B cell (primary cell): ENCODE data around the gene ZBTB33. TPM values are rescaled to one million over a fixed set of nuclear protein-coding genes. Genes with fewer than 3 reads are reported as not detected.

ENCODE experiments used
- ATAC-seq: fragments of 200-7000 bp; cut with Tn5 transposase; one replicate; pipeline ENCODE4 v1.10.0; 2021; ENCODE audit warnings: low read depth, mild to moderate bottlenecking, moderate number of reproducible peaks, moderate library complexity
- CTCF ChIA-PET: fragments of 350-600 bp; sonication (Branson Sonifier 250); formaldehyde crosslinking; loops from one replicate; lab custom pipeline; 2021; ENCODE audit warnings: antibody characterized with exemption, inconsistent platforms; lab: Charles Lee
- POLR2A ChIA-PET: fragments of 350-600 bp; sonication (Branson Sonifier 250); formaldehyde crosslinking; loops from one replicate; lab custom pipeline; 2021; ENCODE audit warnings: antibody characterized with exemption; lab: Charles Lee
- DNase-seq: peaks from one replicate; pipeline ENCODE4 v3.0.0; 2013
- H2AFZ ChIP-seq: 2 replicates; pipeline ENCODE4 v1.6.1; 2012; ENCODE audit warnings: mild to moderate bottlenecking, low read depth, low read length; ENCODE audit not compliant: insufficient read depth, poor library complexity, severe bottlenecking
- H3K27ac ChIP-seq, 2 donors: 1 replicate in 1 of 2; 2 replicates in 1 of 2; pipeline ENCODE4 v1.5.1; 2012 to 2013; ENCODE audit warnings: low read length in 2 of 2, mild to moderate bottlenecking in 2 of 2, moderate library complexity in 1 of 2
- H3K27me3 ChIP-seq, 4 experiments: fragments of 200-600 bp in 1 of 4; sonication (generic) in 1 of 4; replicated peaks in 1 of 4; 1 replicate in 2 of 4; 2 replicates in 2 of 4; pipeline versions ENCODE4 v1.6.1 to v1.7.0; 2013 to 2016; ENCODE audit warnings: low read length in 3 of 4, mild to moderate bottlenecking in 2 of 4, mixed read lengths in 1 of 4, moderate library complexity in 1 of 4; ENCODE audit not compliant: insufficient read depth in 4 of 4, control insufficient read depth in 3 of 4; ENCODE audit errors: control extremely low read depth in 1 of 4
- H3K36me3 ChIP-seq, 2 experiments: replicated peaks in 1 of 2; 1 replicate in 1 of 2; 2 replicates in 1 of 2; pipeline versions ENCODE4 v1.6.1 to v1.7.1; 2013; ENCODE audit warnings: low read length in 1 of 2; ENCODE audit not compliant: insufficient read depth in 2 of 2, control insufficient read depth in 1 of 2; ENCODE audit errors: control extremely low read depth in 1 of 2, extremely low read depth in 1 of 2
- H3K4me1 ChIP-seq, 2 donors: fragments of 200-600 bp in 1 of 2; sonication (generic) in 1 of 2; 1 replicate in 1 of 2; 2 replicates in 1 of 2; pipeline versions ENCODE4 v1.5.1 to v1.6.1; 2013 to 2017; ENCODE audit warnings: low read length in 2 of 2; ENCODE audit not compliant: control insufficient read depth in 2 of 2, insufficient read depth in 2 of 2
- H3K4me2 ChIP-seq: replicated peaks from 2 replicates; pipeline ENCODE3; 2012; ENCODE audit warnings: mild to moderate bottlenecking, low read depth, low read length; ENCODE audit not compliant: poor library complexity, severe bottlenecking
- H3K4me3 ChIP-seq, 5 experiments: fragments of 200-600 bp in 1 of 5; sonication (generic) in 1 of 5; 1 replicate in 3 of 5; 2 replicates in 2 of 5; pipeline versions ENCODE4 v1.5.1 to v1.7.0; 2011 to 2016; ENCODE audit warnings: low read length in 4 of 5, mild to moderate bottlenecking in 4 of 5, low read depth in 2 of 5, control low read depth in 1 of 5, moderate library complexity in 1 of 5; ENCODE audit not compliant: insufficient read depth in 1 of 5; ENCODE audit errors: control extremely low read depth in 1 of 5, extremely low read depth in 1 of 5
- H3K79me2 ChIP-seq: fragments of 200-600 bp; sonication (generic); one replicate; pipeline ENCODE4 v1.6.0; 2016; ENCODE audit warnings: low read length; ENCODE audit not compliant: control insufficient read depth, insufficient read depth
- H3K9ac ChIP-seq: fragments of 200-600 bp; sonication (generic); 2 replicates; pipeline ENCODE4 v1.6.1; 2017; ENCODE audit warnings: mild to moderate bottlenecking, low read length, moderate library complexity
- H3K9me3 ChIP-seq, 3 donors: one replicate each; pipeline versions ENCODE4 v1.6.1 to v1.7.1; 2013; ENCODE audit warnings: low read length in 2 of 3; ENCODE audit not compliant: control insufficient read depth in 2 of 3, insufficient read depth in 1 of 3; ENCODE audit errors: control extremely low read depth in 1 of 3
- H4K20me1 ChIP-seq: 2 replicates; pipeline ENCODE4 v1.6.0; 2012; ENCODE audit warnings: mild to moderate bottlenecking, low read length; ENCODE audit not compliant: insufficient read depth, control insufficient read depth, poor library complexity, severe bottlenecking
- H3K27ac Mint-ChIP-seq: one replicate; pipeline ENCODE4 v1.8.0; 2021; ENCODE audit warnings: mixed read lengths
- H3K27me3 Mint-ChIP-seq: one replicate; pipeline ENCODE4 v1.8.0; 2021; ENCODE audit warnings: mixed read lengths
- H3K4me1 Mint-ChIP-seq: one replicate; pipeline ENCODE4 v1.8.0; 2021; ENCODE audit warnings: mixed read lengths
- H3K4me3 Mint-ChIP-seq: one replicate; pipeline ENCODE4 v1.8.0; 2021; ENCODE audit warnings: mixed read lengths
- H3K9me3 Mint-ChIP-seq: one replicate; pipeline ENCODE4 v1.8.0; 2022; ENCODE audit warnings: mixed read lengths; ENCODE audit not compliant: insufficient read depth
- EZH2 ChIP-seq: IDR thresholded peaks from 2 replicates; pipeline ENCODE4 v1.6.1; 2012; ENCODE audit warnings: borderline replicate concordance, low read depth, mild to moderate bottlenecking, moderate library complexity, low read length; ENCODE audit not compliant: insufficient read depth, poor library complexity, severe bottlenecking
- WGBS: methylation state at CpG from one replicate; pipeline ENCODE4 v1.1.5; 2013; ENCODE audit warnings: missing lambda C conversion rate; ENCODE audit not compliant: insufficient coverage; 5-methylcytosine and 5-hydroxymethylcytosine counted together
- intact Hi-C: fragments of 100-400 bp; cut with micrococcal nuclease; formaldehyde crosslinking; loops from one replicate; pipeline ENCODE4 v1.10.0; 2022
- polyA plus RNA-seq: library from polyadenylated mRNA; depleted of rRNA; stranded (reverse); fragments of >200 nt; gene quantifications from 2 replicates; pipeline ENCODE4 v1.2.3, GENCODE V29; 2012
- total RNA-seq, 2 donors: library from RNA; stranded (reverse); fragments of 120-200 nt in 1 of 2; gene quantifications; 1 replicate in 1 of 2; 2 replicates in 1 of 2; pipeline versions ENCODE4 v1.2.3 to v1.2.4, GENCODE V29; 2013 to 2022
- TF ChIP-seq, protein P1 (sequence below): fragments of 200-600 bp; IDR thresholded peaks from one replicate; pipeline ENCODE4 v1.8.0; 2022; ENCODE audit warnings: antibody characterized with exemption, mild to moderate bottlenecking

Gene ZBTB33
- total and polyA plus RNA-seq, 2 donors (not counting 1 experiment from before 2014, with no cell fraction given), result 4.6 to 21.6 TPM

DNA sequence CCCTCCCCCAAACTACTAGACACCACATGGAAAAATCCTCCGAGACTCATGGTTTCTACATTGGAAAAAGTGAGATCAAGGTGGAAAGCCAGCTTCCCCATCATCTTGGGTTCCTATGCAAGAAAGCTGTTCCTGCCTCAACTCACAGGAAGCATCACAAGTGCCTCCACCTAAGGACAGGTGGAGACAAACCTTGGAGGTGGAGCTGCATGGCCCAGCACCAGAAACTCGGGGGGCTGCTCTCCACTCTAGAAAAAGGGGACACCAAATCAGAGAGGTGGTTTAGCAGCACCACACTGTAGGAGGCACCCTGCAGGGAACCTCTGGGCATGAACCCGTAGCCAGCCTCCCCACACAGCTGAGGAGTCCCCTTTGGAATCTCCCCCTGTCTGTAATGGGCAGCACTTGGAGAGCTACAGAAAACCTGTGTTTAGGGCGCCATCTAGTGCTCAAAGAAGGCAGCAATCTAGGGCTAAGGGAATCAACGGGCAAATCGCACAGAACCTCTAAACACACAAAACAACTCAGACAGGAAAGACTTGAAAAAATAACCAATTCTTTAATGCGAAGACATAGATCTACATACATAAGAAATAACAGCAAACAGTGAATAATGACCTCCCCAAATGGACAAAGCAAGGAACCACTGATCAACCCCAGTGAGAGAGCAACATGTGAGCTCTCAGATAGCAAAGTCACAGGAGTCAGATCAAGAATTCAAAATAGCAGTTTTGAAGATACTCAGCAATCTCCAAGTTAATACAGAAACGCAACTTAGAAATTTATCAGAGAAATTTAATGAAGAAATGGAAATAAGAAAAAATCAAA is 37.0 kb upstream of the ZBTB33 start:
- intact Hi-C loops, result no loop called here
- 0% methylated on average over 3 of the region's 8 CpGs for WGBS
- ATAC-seq, result peak; percentile 53
- Histone ChIP-seq H3K79me2 (no peaks in the 10 kb centered on the region), H3K9ac (no peak overlapping the region), H3K27ac (no peak overlapping the region), H3K4me1 (no peaks in the 10 kb centered on the region), H3K36me3 (no peaks in the 10 kb centered on the region), H3K4me2 (no peak overlapping the region), H3K27me3 (no peaks in the 10 kb centered on the region), H4K20me1 (no peaks in the 10 kb centered on the region), H2AFZ (no peak overlapping the region), H3K4me3 (no peak overlapping the region), H3K9me3 (no peaks in the 10 kb centered on the region)
- ChIA-PET CTCF (interaction anchor here (0.5 to 3.0 kb wide), 9 partner anchors 9 to 233 kb away, joined by 3 to 27 read pairs (median 4); partner anchors contain the start of gene ZBTB33), POLR2A (no interaction called here)
- no peak overlapping the region for H3K4me3 Mint-ChIP-seq
- H3K27me3 Mint-ChIP-seq, result no peaks in the 10 kb centered on the region
- TF ChIP-seq, protein P1, sequence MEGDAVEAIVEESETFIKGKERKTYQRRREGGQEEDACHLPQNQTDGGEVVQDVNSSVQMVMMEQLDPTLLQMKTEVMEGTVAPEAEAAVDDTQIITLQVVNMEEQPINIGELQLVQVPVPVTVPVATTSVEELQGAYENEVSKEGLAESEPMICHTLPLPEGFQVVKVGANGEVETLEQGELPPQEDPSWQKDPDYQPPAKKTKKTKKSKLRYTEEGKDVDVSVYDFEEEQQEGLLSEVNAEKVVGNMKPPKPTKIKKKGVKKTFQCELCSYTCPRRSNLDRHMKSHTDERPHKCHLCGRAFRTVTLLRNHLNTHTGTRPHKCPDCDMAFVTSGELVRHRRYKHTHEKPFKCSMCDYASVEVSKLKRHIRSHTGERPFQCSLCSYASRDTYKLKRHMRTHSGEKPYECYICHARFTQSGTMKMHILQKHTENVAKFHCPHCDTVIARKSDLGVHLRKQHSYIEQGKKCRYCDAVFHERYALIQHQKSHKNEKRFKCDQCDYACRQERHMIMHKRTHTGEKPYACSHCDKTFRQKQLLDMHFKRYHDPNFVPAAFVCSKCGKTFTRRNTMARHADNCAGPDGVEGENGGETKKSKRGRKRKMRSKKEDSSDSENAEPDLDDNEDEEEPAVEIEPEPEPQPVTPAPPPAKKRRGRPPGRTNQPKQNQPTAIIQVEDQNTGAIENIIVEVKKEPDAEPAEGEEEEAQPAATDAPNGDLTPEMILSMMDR, result peak; percentile 72
- TF ChIP-seq EZH2, result no peak
- no peaks in the 10 kb centered on the region for H3K9me3 Mint-ChIP-seq
- DNase-seq, result peak; percentile 60
- H3K27ac Mint-ChIP-seq, result no peak overlapping the region
- peaks cover 3% of the 10 kb centered on the region for H3K4me1 Mint-ChIP-seq

GRCh38 chrX:120223374-120223773 is 27.2 kb upstream of the ZBTB33 start:
- Mint-ChIP-seq H3K4me3 (no peak overlapping the region), H3K27me3 (no peaks in the 10 kb centered on the region), H3K4me1 (no peaks in the 10 kb centered on the region), H3K27ac (no peak overlapping the region), H3K9me3 (no peaks in the 10 kb centered on the region)
- H4K20me1 ChIP-seq, result no peaks in the 10 kb centered on the region
- H3K4me2 ChIP-seq, result no peak overlapping the region
- H3K27me3 ChIP-seq, result no peaks in the 10 kb centered on the region
- ChIA-PET CTCF (no interaction called here), POLR2A (no interaction called here)
- ATAC-seq (no peak), DNase-seq (no peak)
- H3K4me1 ChIP-seq, result no peaks in the 10 kb centered on the region
- H3K9ac ChIP-seq, result no peak overlapping the region
- no peaks in the 10 kb centered on the region for H3K79me2 ChIP-seq
- H3K36me3 ChIP-seq, result peaks cover 0 to 7% of the 10 kb centered on the region in 2 experiments
- H2AFZ ChIP-seq, result no peak overlapping the region
- 76% methylated on average over 5 of the region's 8 CpGs for WGBS
- H3K27ac ChIP-seq, result no peak overlapping the region
- no peaks in the 10 kb centered on the region for H3K9me3 ChIP-seq
- H3K4me3 ChIP-seq, result no peak overlapping the region
- TF ChIP-seq, protein P1, result no peak
- no peak for TF ChIP-seq EZH2
- intact Hi-C loops, result no loop called here
